Activated B cell treated with CpG ODN at 0.5 μM for 24 hours (primary cell): Measurements from ENCODE around the gene TP53BP1. TPM values are rescaled to one million over a fixed set of nuclear protein-coding genes. Genes with fewer than 3 reads are reported as not detected.

Experiments
- ATAC-seq: fragments of 200-7000 bp; cut with Tn5 transposase; one replicate; pipeline ENCODE4 v1.10.0; 2021; ENCODE audit warnings: low read depth, mild to moderate bottlenecking, moderate library complexity
- CTCF ChIA-PET: fragments of 350-600 bp; sonication (Branson Sonifier 250); formaldehyde crosslinking; loops from one replicate; lab custom pipeline; 2021; ENCODE audit warnings: antibody characterized with exemption; lab: Charles Lee
- POLR2A ChIA-PET: fragments of 350-600 bp; sonication (Branson Sonifier 250); formaldehyde crosslinking; loops from one replicate; lab custom pipeline; 2021; ENCODE audit warnings: antibody characterized with exemption; lab: Charles Lee
- DNase-seq: peaks from one replicate; pipeline ENCODE4 v3.0.0; 2022
- H3K27ac Mint-ChIP-seq: one replicate; pipeline ENCODE4 v1.8.0; 2020; ENCODE audit warnings: mixed read lengths
- H3K27me3 Mint-ChIP-seq: one replicate; pipeline ENCODE4 v1.8.0; 2021; ENCODE audit warnings: mixed read lengths
- H3K36me3 Mint-ChIP-seq: one replicate; pipeline ENCODE4 v1.8.0; 2021; ENCODE audit warnings: low read depth, mixed read lengths
- H3K4me1 Mint-ChIP-seq: one replicate; pipeline ENCODE4 v1.8.0; 2021; ENCODE audit warnings: mixed read lengths
- H3K4me3 Mint-ChIP-seq: one replicate; pipeline ENCODE4 v1.8.0; 2020; ENCODE audit warnings: mild to moderate bottlenecking, mixed read lengths
- H3K9me3 Mint-ChIP-seq: one replicate; pipeline ENCODE4 v1.8.0; 2020; ENCODE audit warnings: mixed read lengths
- CTCF ChIP-seq: fragments of 200-600 bp; IDR thresholded peaks from one replicate; pipeline ENCODE4 v1.8.0; 2022; ENCODE audit warnings: antibody characterized with exemption, mild to moderate bottlenecking
- intact Hi-C: fragments of 100-400 bp; cut with micrococcal nuclease; formaldehyde crosslinking; loops from one replicate; pipeline ENCODE4 v1.15.1; 2024
- total RNA-seq: library from RNA; stranded (reverse); gene quantifications from 2 replicates; pipeline ENCODE4 v1.2.3, GENCODE V29; 2022

The TP53BP1 gene
- total RNA-seq, 1 donor from 2014 or later = 53.9 TPM

DNA sequence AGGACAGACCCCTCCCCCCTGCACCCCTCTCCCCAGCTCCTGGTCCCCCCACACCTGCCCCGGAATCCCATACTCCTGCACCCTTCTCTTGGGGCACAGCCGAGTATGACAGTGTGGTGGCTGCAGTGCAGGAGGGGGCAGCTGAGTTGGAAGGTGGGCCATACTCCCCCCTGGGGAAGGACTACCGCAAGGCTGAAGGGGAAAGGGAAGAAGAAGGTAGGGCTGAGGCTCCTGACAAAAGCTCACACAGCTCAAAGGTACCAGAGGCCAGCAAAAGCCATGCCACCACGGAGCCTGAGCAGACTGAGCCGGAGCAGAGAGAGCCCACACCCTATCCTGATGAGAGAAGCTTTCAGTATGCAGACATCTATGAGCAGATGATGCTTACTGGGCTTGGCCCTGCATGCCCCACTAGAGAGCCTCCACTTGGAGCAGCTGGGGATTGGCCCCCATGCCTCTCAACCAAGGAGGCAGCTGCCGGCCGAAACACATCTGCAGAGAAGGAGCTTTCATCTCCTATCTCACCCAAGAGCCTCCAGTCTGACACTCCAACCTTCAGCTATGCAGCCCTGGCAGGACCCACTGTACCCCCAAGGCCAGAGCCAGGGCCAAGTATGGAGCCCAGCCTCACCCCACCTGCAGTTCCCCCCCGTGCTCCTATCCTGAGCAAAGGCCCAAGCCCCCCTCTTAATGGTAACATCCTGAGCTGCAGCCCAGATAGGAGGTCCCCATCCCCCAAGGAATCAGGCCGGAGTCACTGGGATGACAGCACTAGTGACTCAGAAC, 34.3 kb upstream of the TP53BP1 start:
- no peaks in the 10 kb centered on the region for H3K4me1 Mint-ChIP-seq
- peaks cover 3% of the 10 kb centered on the region for H3K27me3 Mint-ChIP-seq
- POLR2A ChIA-PET = no interaction called here
- DNase-seq = no peak
- no peak for ATAC-seq
- H3K36me3 Mint-ChIP-seq = no peaks in the 10 kb centered on the region
- H3K27ac Mint-ChIP-seq = no peak overlapping the region
- no peak for TF ChIP-seq CTCF
- CTCF ChIA-PET = no interaction called here
- intact Hi-C loops = no loop called here
- H3K9me3 Mint-ChIP-seq = no peaks in the 10 kb centered on the region
- no peak overlapping the region for H3K4me3 Mint-ChIP-seq

GRCh38 chr15:43526261-43526930, 33.4 kb upstream of the TP53BP1 start:
- DNase-seq = no peak
- CTCF ChIA-PET = no interaction called here
- Mint-ChIP-seq H3K36me3 (no peaks in the 10 kb centered on the region), H3K27me3 (peaks cover 5% of the 10 kb centered on the region), H3K27ac (no peak overlapping the region), H3K9me3 (no peaks in the 10 kb centered on the region), H3K4me1 (no peaks in the 10 kb centered on the region), H3K4me3 (no peak overlapping the region)
- intact Hi-C loops = no loop called here
- no peak for ATAC-seq
- POLR2A ChIA-PET = no interaction called here
- no peak for TF ChIP-seq CTCF

- no peak for TF ChIP-seq CTCF
- Mint-ChIP-seq H3K27ac (no peak overlapping the region), H3K27me3 (peaks cover 6% of the 10 kb centered on the region), H3K36me3 (no peaks in the 10 kb centered on the region), H3K9me3 (no peaks in the 10 kb centered on the region), H3K4me3 (no peak overlapping the region), H3K4me1 (no peaks in the 10 kb centered on the region)
- no peak for DNase-seq
- ChIA-PET CTCF (no interaction called here), POLR2A (no interaction called here)
- intact Hi-C loops = no loop called here
- no peak for ATAC-seq
Observed at GRCh38 chr15:43525131-43525530, 32.2 kb upstream of the TP53BP1 start.

DNA sequence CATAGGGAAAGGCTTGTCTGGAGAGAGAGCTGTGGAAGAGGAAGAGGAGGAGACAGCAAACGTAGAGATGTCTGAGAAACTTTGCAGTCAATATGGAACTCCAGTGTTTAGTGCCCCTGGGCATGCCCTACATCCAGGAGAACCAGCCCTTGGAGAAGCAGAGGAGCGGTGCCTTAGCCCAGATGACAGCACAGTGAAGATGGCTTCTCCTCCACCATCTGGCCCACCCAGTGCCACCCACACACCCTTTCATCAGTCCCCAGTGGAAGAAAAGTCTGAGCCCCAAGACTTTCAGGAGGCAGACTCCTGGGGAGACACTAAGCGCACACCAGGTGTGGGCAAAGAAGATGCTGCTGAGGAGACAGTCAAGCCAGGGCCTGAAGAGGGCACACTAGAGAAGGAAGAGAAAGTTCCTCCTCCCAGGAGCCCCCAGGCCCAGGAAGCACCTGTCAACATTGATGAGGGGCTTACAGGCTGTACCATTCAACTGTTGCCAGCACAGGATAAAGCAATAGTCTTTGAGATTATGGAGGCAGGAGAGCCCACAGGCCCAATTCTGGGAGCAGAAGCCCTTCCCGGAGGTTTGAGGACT, 31.4 kb upstream of the TP53BP1 start:
- no peak overlapping the region for H3K27ac Mint-ChIP-seq
- H3K9me3 Mint-ChIP-seq = no peaks in the 10 kb centered on the region
- no peaks in the 10 kb centered on the region for H3K4me1 Mint-ChIP-seq
- H3K36me3 Mint-ChIP-seq = no peaks in the 10 kb centered on the region
- no peak for TF ChIP-seq CTCF
- H3K4me3 Mint-ChIP-seq = no peak overlapping the region
- no peak for ATAC-seq
- DNase-seq = no peak
- POLR2A ChIA-PET = no interaction called here
- CTCF ChIA-PET = no interaction called here
- H3K27me3 Mint-ChIP-seq = peaks cover 12% of the 10 kb centered on the region
- intact Hi-C loops = no loop called here

DNA sequence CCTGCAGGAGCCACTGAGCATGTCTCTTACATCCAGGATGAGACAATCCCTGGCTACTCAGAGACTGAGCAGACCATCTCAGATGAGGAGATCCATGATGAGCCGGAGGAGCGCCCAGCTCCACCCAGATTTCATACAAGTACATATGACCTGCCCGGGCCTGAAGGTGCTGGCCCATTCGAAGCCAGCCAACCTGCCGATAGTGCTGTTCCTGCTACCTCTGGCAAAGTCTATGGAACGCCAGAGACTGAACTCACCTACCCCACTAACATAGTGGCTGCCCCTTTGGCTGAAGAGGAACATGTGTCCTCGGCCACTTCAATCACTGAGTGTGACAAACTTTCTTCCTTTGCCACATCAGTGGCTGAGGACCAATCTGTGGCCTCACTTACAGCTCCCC, 30.7 kb upstream of the TP53BP1 start:
- TF ChIP-seq CTCF = no peak
- H3K27ac Mint-ChIP-seq = no peak overlapping the region
- no peaks in the 10 kb centered on the region for H3K36me3 Mint-ChIP-seq
- H3K4me3 Mint-ChIP-seq = no peak overlapping the region
- H3K4me1 Mint-ChIP-seq = peaks cover 6% of the 10 kb centered on the region
- intact Hi-C loops = no loop called here
- H3K9me3 Mint-ChIP-seq = no peaks in the 10 kb centered on the region
- ChIA-PET CTCF (no interaction called here), POLR2A (no interaction called here)
- ATAC-seq = no peak
- DNase-seq = no peak
- peaks cover 15% of the 10 kb centered on the region for H3K27me3 Mint-ChIP-seq
